NB4 (cell line): ENCODE measurements around the gene AMZ1.

Experiments used
- MYC ChIP-seq: IDR thresholded peaks from 2 replicates; pipeline ENCODE4 v1.6.1; 2011; ENCODE audit warnings: low read depth, low read length
- POLR2A ChIP-seq: IDR thresholded peaks from 2 replicates; pipeline ENCODE4 v1.6.1; 2011; ENCODE audit warnings: mild to moderate bottlenecking; ENCODE audit not compliant: insufficient read length; ENCODE audit errors: extremely low read depth
- TF ChIP-seq, protein P1 (sequence below): IDR thresholded peaks from one replicate; pipeline ENCODE4 v1.5.1; 2012; ENCODE audit warnings: low read depth, low read length
- TF ChIP-seq, protein P2 (sequence below): IDR thresholded peaks from 2 replicates; pipeline ENCODE4 v1.6.1; 2011; ENCODE audit warnings: low read depth, low read length

- TF ChIP-seq, protein P1, sequence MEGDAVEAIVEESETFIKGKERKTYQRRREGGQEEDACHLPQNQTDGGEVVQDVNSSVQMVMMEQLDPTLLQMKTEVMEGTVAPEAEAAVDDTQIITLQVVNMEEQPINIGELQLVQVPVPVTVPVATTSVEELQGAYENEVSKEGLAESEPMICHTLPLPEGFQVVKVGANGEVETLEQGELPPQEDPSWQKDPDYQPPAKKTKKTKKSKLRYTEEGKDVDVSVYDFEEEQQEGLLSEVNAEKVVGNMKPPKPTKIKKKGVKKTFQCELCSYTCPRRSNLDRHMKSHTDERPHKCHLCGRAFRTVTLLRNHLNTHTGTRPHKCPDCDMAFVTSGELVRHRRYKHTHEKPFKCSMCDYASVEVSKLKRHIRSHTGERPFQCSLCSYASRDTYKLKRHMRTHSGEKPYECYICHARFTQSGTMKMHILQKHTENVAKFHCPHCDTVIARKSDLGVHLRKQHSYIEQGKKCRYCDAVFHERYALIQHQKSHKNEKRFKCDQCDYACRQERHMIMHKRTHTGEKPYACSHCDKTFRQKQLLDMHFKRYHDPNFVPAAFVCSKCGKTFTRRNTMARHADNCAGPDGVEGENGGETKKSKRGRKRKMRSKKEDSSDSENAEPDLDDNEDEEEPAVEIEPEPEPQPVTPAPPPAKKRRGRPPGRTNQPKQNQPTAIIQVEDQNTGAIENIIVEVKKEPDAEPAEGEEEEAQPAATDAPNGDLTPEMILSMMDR = no peak
- TF ChIP-seq POLR2A = no peak
- TF ChIP-seq MYC = no peak
- TF ChIP-seq, protein P2, sequence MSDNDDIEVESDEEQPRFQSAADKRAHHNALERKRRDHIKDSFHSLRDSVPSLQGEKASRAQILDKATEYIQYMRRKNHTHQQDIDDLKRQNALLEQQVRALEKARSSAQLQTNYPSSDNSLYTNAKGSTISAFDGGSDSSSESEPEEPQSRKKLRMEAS = no peak
These were observed 35.3 kb downstream of the AMZ1 start for GRCh38 chr7:2723138-2723850.
